B cell (primary cell): ENCODE data around the gene TALDO1. TPM values are rescaled to one million over a fixed set of nuclear protein-coding genes. Genes with fewer than 3 reads are reported as not detected.

ENCODE experiments used
- ATAC-seq: fragments of 200-7000 bp; cut with Tn5 transposase; one replicate; pipeline ENCODE4 v1.10.0; 2021; ENCODE audit warnings: low read depth, mild to moderate bottlenecking, moderate number of reproducible peaks, moderate library complexity
- CTCF ChIA-PET: fragments of 350-600 bp; sonication (Branson Sonifier 250); formaldehyde crosslinking; loops from one replicate; lab custom pipeline; 2021; ENCODE audit warnings: antibody characterized with exemption, inconsistent platforms; lab: Charles Lee
- POLR2A ChIA-PET: fragments of 350-600 bp; sonication (Branson Sonifier 250); formaldehyde crosslinking; loops from one replicate; lab custom pipeline; 2021; ENCODE audit warnings: antibody characterized with exemption; lab: Charles Lee
- DNase-seq: peaks from one replicate; pipeline ENCODE4 v3.0.0; 2013
- H2AFZ ChIP-seq: 2 replicates; pipeline ENCODE4 v1.6.1; 2012; ENCODE audit warnings: mild to moderate bottlenecking, low read depth, low read length; ENCODE audit not compliant: insufficient read depth, poor library complexity, severe bottlenecking
- H3K27ac ChIP-seq, 2 donors: 1 replicate in 1 of 2; 2 replicates in 1 of 2; pipeline ENCODE4 v1.5.1; 2012 to 2013; ENCODE audit warnings: low read length in 2 of 2, mild to moderate bottlenecking in 2 of 2, moderate library complexity in 1 of 2
- H3K27me3 ChIP-seq, 4 experiments: fragments of 200-600 bp in 1 of 4; sonication (generic) in 1 of 4; replicated peaks in 1 of 4; 1 replicate in 2 of 4; 2 replicates in 2 of 4; pipeline versions ENCODE4 v1.6.1 to v1.7.0; 2013 to 2016; ENCODE audit warnings: low read length in 3 of 4, mild to moderate bottlenecking in 2 of 4, mixed read lengths in 1 of 4, moderate library complexity in 1 of 4; ENCODE audit not compliant: insufficient read depth in 4 of 4, control insufficient read depth in 3 of 4; ENCODE audit errors: control extremely low read depth in 1 of 4
- H3K36me3 ChIP-seq, 2 experiments: replicated peaks in 1 of 2; 1 replicate in 1 of 2; 2 replicates in 1 of 2; pipeline versions ENCODE4 v1.6.1 to v1.7.1; 2013; ENCODE audit warnings: low read length in 1 of 2; ENCODE audit not compliant: insufficient read depth in 2 of 2, control insufficient read depth in 1 of 2; ENCODE audit errors: control extremely low read depth in 1 of 2, extremely low read depth in 1 of 2
- H3K4me1 ChIP-seq, 2 donors: fragments of 200-600 bp in 1 of 2; sonication (generic) in 1 of 2; 1 replicate in 1 of 2; 2 replicates in 1 of 2; pipeline versions ENCODE4 v1.5.1 to v1.6.1; 2013 to 2017; ENCODE audit warnings: low read length in 2 of 2; ENCODE audit not compliant: control insufficient read depth in 2 of 2, insufficient read depth in 2 of 2
- H3K4me2 ChIP-seq: replicated peaks from 2 replicates; pipeline ENCODE3; 2012; ENCODE audit warnings: mild to moderate bottlenecking, low read depth, low read length; ENCODE audit not compliant: poor library complexity, severe bottlenecking
- H3K4me3 ChIP-seq, 5 experiments: fragments of 200-600 bp in 1 of 5; sonication (generic) in 1 of 5; 1 replicate in 3 of 5; 2 replicates in 2 of 5; pipeline versions ENCODE4 v1.5.1 to v1.7.0; 2011 to 2016; ENCODE audit warnings: low read length in 4 of 5, mild to moderate bottlenecking in 4 of 5, low read depth in 2 of 5, control low read depth in 1 of 5, moderate library complexity in 1 of 5; ENCODE audit not compliant: insufficient read depth in 1 of 5; ENCODE audit errors: control extremely low read depth in 1 of 5, extremely low read depth in 1 of 5
- H3K79me2 ChIP-seq: fragments of 200-600 bp; sonication (generic); one replicate; pipeline ENCODE4 v1.6.0; 2016; ENCODE audit warnings: low read length; ENCODE audit not compliant: control insufficient read depth, insufficient read depth
- H3K9ac ChIP-seq: fragments of 200-600 bp; sonication (generic); 2 replicates; pipeline ENCODE4 v1.6.1; 2017; ENCODE audit warnings: mild to moderate bottlenecking, low read length, moderate library complexity
- H3K9me3 ChIP-seq, 3 donors: one replicate each; pipeline versions ENCODE4 v1.6.1 to v1.7.1; 2013; ENCODE audit warnings: low read length in 2 of 3; ENCODE audit not compliant: control insufficient read depth in 2 of 3, insufficient read depth in 1 of 3; ENCODE audit errors: control extremely low read depth in 1 of 3
- H4K20me1 ChIP-seq: 2 replicates; pipeline ENCODE4 v1.6.0; 2012; ENCODE audit warnings: mild to moderate bottlenecking, low read length; ENCODE audit not compliant: insufficient read depth, control insufficient read depth, poor library complexity, severe bottlenecking
- H3K27ac Mint-ChIP-seq: one replicate; pipeline ENCODE4 v1.8.0; 2021; ENCODE audit warnings: mixed read lengths
- H3K27me3 Mint-ChIP-seq: one replicate; pipeline ENCODE4 v1.8.0; 2021; ENCODE audit warnings: mixed read lengths
- H3K4me1 Mint-ChIP-seq: one replicate; pipeline ENCODE4 v1.8.0; 2021; ENCODE audit warnings: mixed read lengths
- H3K4me3 Mint-ChIP-seq: one replicate; pipeline ENCODE4 v1.8.0; 2021; ENCODE audit warnings: mixed read lengths
- H3K9me3 Mint-ChIP-seq: one replicate; pipeline ENCODE4 v1.8.0; 2022; ENCODE audit warnings: mixed read lengths; ENCODE audit not compliant: insufficient read depth
- EZH2 ChIP-seq: IDR thresholded peaks from 2 replicates; pipeline ENCODE4 v1.6.1; 2012; ENCODE audit warnings: borderline replicate concordance, low read depth, mild to moderate bottlenecking, moderate library complexity, low read length; ENCODE audit not compliant: insufficient read depth, poor library complexity, severe bottlenecking
- WGBS: methylation state at CpG from one replicate; pipeline ENCODE4 v1.1.5; 2013; ENCODE audit warnings: missing lambda C conversion rate; ENCODE audit not compliant: insufficient coverage; 5-methylcytosine and 5-hydroxymethylcytosine counted together
- intact Hi-C: fragments of 100-400 bp; cut with micrococcal nuclease; formaldehyde crosslinking; loops from one replicate; pipeline ENCODE4 v1.10.0; 2022
- polyA plus RNA-seq: library from polyadenylated mRNA; depleted of rRNA; stranded (reverse); fragments of >200 nt; gene quantifications from 2 replicates; pipeline ENCODE4 v1.2.3, GENCODE V29; 2012
- total RNA-seq, 2 donors: library from RNA; stranded (reverse); fragments of 120-200 nt in 1 of 2; gene quantifications; 1 replicate in 1 of 2; 2 replicates in 1 of 2; pipeline versions ENCODE4 v1.2.3 to v1.2.4, GENCODE V29; 2013 to 2022
- TF ChIP-seq, protein P1 (sequence below): fragments of 200-600 bp; IDR thresholded peaks from one replicate; pipeline ENCODE4 v1.8.0; 2022; ENCODE audit warnings: antibody characterized with exemption, mild to moderate bottlenecking

Gene TALDO1
- total and polyA plus RNA-seq, 2 donors (not counting 1 experiment from before 2014, with no cell fraction given): 82.4 to 116 TPM

DNA sequence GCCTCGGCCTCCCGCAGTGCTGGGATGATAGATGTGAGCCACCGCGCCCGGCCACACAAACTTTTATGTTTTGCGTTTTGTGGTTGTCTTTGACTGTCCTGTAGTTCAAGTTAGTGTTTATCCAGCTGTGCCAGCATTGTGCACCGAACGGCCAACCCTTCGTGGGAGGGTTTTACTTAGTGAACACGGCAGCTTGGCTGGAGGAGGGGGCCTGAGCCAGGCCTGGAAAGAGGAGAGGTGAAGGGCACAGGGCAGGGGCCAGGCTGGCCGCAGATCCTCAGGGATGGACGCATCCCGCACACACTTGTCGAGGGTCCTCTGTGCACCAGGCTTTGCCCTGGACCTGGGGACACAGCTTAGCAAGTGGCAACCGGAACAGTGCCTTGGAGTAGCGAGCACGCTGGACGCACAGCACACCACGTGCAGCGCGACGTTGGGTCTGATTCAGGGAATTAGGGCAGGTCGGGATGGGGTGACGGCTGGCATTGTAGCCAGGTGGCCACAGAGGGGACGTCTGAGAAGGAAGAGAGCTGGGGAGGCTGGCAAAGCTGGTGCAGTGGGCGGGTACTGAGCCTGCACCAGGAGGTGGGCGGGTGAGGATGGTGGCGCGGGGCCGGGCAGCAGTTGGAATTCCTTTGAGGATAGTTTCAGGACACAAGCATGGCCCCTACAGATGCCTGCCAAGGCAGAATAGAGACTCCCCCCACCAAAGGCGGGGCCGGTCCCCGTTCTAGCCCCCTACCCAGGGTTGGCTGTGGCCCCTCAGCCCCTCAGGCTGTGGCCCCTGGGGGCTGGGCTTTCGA, 27.8 kb upstream of the TALDO1 start:
- H4K20me1 ChIP-seq: no peaks in the 10 kb centered on the region
- H3K4me2 ChIP-seq: no peak overlapping the region
- Mint-ChIP-seq H3K9me3 (no peaks in the 10 kb centered on the region), H3K4me3 (peak overlapping the region; percentile 78), H3K27me3 (peaks cover 15% of the 10 kb centered on the region), H3K27ac (no peak overlapping the region), H3K4me1 (peaks cover 25% of the 10 kb centered on the region)
- ChIA-PET CTCF (interaction anchor here (1.1 to 1.2 kb wide), 2 partner anchors 49 to 165 kb away, joined by 3 to 4 read pairs; no protein-coding TSS in a partner anchor), POLR2A (interaction anchor here (0.9 to 8.2 kb wide), 2 partner anchors 24 to 73 kb away, joined by 5 to 105 read pairs; partner anchors contain the start of genes DEAF1 and TMEM80)
- H3K27me3 ChIP-seq: peaks cover 0 to 24% (median 4%) of the 10 kb centered on the region in 4 experiments
- H3K27ac ChIP-seq: no peak overlapping the region
- H3K36me3 ChIP-seq: no peaks in the 10 kb centered on the region
- no peak overlapping the region for H3K4me3 ChIP-seq
- no peak overlapping the region for H3K9ac ChIP-seq
- no peaks in the 10 kb centered on the region for H3K79me2 ChIP-seq
- ATAC-seq (no peak), DNase-seq (no peak)
- TF ChIP-seq EZH2: no peak
- TF ChIP-seq, protein P1, sequence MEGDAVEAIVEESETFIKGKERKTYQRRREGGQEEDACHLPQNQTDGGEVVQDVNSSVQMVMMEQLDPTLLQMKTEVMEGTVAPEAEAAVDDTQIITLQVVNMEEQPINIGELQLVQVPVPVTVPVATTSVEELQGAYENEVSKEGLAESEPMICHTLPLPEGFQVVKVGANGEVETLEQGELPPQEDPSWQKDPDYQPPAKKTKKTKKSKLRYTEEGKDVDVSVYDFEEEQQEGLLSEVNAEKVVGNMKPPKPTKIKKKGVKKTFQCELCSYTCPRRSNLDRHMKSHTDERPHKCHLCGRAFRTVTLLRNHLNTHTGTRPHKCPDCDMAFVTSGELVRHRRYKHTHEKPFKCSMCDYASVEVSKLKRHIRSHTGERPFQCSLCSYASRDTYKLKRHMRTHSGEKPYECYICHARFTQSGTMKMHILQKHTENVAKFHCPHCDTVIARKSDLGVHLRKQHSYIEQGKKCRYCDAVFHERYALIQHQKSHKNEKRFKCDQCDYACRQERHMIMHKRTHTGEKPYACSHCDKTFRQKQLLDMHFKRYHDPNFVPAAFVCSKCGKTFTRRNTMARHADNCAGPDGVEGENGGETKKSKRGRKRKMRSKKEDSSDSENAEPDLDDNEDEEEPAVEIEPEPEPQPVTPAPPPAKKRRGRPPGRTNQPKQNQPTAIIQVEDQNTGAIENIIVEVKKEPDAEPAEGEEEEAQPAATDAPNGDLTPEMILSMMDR: no peak
- peaks cover 0 to 9% (median 0%) of the 10 kb centered on the region in 3 donors for H3K9me3 ChIP-seq
- 87% methylated on average over 27 of the region's 34 CpGs for WGBS
- intact Hi-C loops: loop anchor here (5.0 to 10.0 kb wide), 2 partner anchors 105 to 182 kb away; partner anchors contain the start of genes HRAS, IRF7 and LRRC56
- no peak overlapping the region for H2AFZ ChIP-seq
- peaks cover 20 to 29% of the 10 kb centered on the region in 2 donors for H3K4me1 ChIP-seq
